Trophoblast cell (in vitro differentiated cells and primary cell): Measurements from ENCODE around the gene RAD51AP1.

Experiments
- DNase-seq, 2 donors: peaks; one replicate each; pipeline ENCODE4 v3.0.0-alpha.2; 2016
- H2AFZ ChIP-seq: 2 replicates; pipeline ENCODE4 v1.6.1; 2013; ENCODE audit warnings: low read length, moderate library complexity, mild to moderate bottlenecking; ENCODE audit not compliant: insufficient read depth, poor library complexity
- H2AK5ac ChIP-seq: 2 replicates; pipeline ENCODE4 v1.6.1; 2013; ENCODE audit warnings: mild to moderate bottlenecking, low read length
- H2BK120ac ChIP-seq: 2 replicates; pipeline ENCODE4 v1.6.1; 2013; ENCODE audit warnings: low read length, mild to moderate bottlenecking, moderate library complexity; ENCODE audit not compliant: insufficient read depth, poor library complexity
- H2BK12ac ChIP-seq: 2 replicates; pipeline ENCODE4 v1.6.1; 2013; ENCODE audit warnings: mild to moderate bottlenecking, low read length, moderate library complexity
- H2BK5ac ChIP-seq: 2 replicates; pipeline ENCODE4 v1.6.1; 2013; ENCODE audit warnings: low read length, low read depth, moderate library complexity, mild to moderate bottlenecking; ENCODE audit not compliant: poor library complexity
- H3K14ac ChIP-seq: 2 replicates; pipeline ENCODE4 v1.6.1; 2013; ENCODE audit warnings: mild to moderate bottlenecking, low read length
- H3K18ac ChIP-seq: 2 replicates; pipeline ENCODE4 v1.6.1; 2013; ENCODE audit warnings: mild to moderate bottlenecking, low read length
- H3K23ac ChIP-seq: 2 replicates; pipeline ENCODE4 v1.6.1; 2013; ENCODE audit warnings: low read length
- H3K27ac ChIP-seq: 2 replicates; pipeline ENCODE4 v1.5.1; 2013; ENCODE audit warnings: low read depth, mild to moderate bottlenecking, inconsistent platforms, low read length, moderate library complexity
- H3K27me3 ChIP-seq: 2 replicates; pipeline ENCODE4 v1.6.1; 2013; ENCODE audit warnings: inconsistent platforms, mild to moderate bottlenecking, low read length, moderate library complexity; ENCODE audit not compliant: insufficient read depth
- H3K36me3 ChIP-seq, 2 experiments: 1 replicate in 1 of 2; 2 replicates in 1 of 2; pipeline ENCODE4 v1.6.1; 2013; ENCODE audit warnings: low read length in 2 of 2, mild to moderate bottlenecking in 2 of 2, moderate library complexity in 1 of 2; ENCODE audit not compliant: insufficient read depth in 2 of 2, control insufficient read depth in 1 of 2
- H3K4ac ChIP-seq: 2 replicates; pipeline ENCODE4 v1.6.1; 2013; ENCODE audit warnings: low read depth, mild to moderate bottlenecking, low read length, moderate library complexity
- H3K4me1 ChIP-seq, 2 experiments: 1 replicate in 1 of 2; 2 replicates in 1 of 2; pipeline ENCODE4 v1.6.1; 2013; ENCODE audit warnings: low read length in 2 of 2, mild to moderate bottlenecking in 2 of 2, moderate library complexity in 1 of 2; ENCODE audit not compliant: insufficient read depth in 2 of 2, control insufficient read depth in 1 of 2
- H3K4me2 ChIP-seq: 2 replicates; pipeline ENCODE4 v1.6.1; 2013; ENCODE audit warnings: inconsistent platforms, mild to moderate bottlenecking, low read length, moderate library complexity
- H3K4me3 ChIP-seq: 2 replicates; pipeline ENCODE4 v1.5.1; 2013; ENCODE audit warnings: mild to moderate bottlenecking, low read depth, low read length, inconsistent platforms
- H3K79me1 ChIP-seq: one replicate; pipeline ENCODE4 v1.6.1; 2013; ENCODE audit warnings: low read length
- H3K79me2 ChIP-seq: 2 replicates; pipeline ENCODE4 v1.6.1; 2013; ENCODE audit warnings: low read length, mild to moderate bottlenecking; ENCODE audit not compliant: control insufficient read depth, insufficient read depth, poor library complexity
- H3K9ac ChIP-seq: 2 replicates; pipeline ENCODE4 v1.6.1; 2013; ENCODE audit warnings: mild to moderate bottlenecking, low read length
- H3K9me3 ChIP-seq: 2 replicates; pipeline ENCODE4 v1.6.1; 2013; ENCODE audit warnings: low read depth, mild to moderate bottlenecking, control low read depth, inconsistent platforms, low read length; ENCODE audit not compliant: insufficient read depth
- H4K12ac ChIP-seq: 2 replicates; pipeline ENCODE4 v1.6.1; 2013; ENCODE audit warnings: low read depth, mild to moderate bottlenecking, low read length, moderate library complexity
- H4K8ac ChIP-seq: 2 replicates; pipeline ENCODE4 v1.6.1; 2013; ENCODE audit warnings: low read depth, mild to moderate bottlenecking, low read length, moderate library complexity
- H4K91ac ChIP-seq: one replicate; pipeline ENCODE4 v1.6.1; 2013; ENCODE audit warnings: low read depth, mild to moderate bottlenecking, low read length, moderate library complexity
- WGBS: extraction: QIAGEN DNeasy Blood & Tissue Kit; methylation state at CpG from one replicate; pipeline ENCODE4 v1.1.7; 2013; ENCODE audit warnings: missing lambda C conversion rate; ENCODE audit not compliant: insufficient read length, insufficient coverage; ENCODE audit errors: extremely low coverage; 5-methylcytosine and 5-hydroxymethylcytosine counted together

RAD51AP1 gene

DNA sequence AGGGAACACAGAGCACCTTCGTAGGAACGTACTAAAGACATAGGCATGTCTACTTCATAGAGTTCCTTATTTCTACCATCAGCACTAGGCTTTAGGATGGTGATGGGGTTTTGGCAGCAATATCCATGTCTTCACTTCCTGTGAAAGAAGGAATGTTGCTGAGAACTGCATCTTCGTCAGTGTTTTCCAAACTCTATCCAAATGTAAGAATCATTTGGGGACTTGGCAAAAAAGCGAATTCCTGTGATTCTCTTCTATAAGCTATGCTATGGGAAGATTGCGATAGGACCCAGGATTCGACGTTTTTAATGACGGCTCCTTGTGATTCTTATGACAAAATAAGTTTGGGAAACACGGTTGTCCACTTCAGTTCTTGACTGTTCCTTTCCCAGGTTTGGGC lies 70.4 kb downstream of the RAD51AP1 start:
- H3K79me1 ChIP-seq: no peaks in the 10 kb centered on the region
- H3K4me1 ChIP-seq: no peaks in the 10 kb centered on the region
- H2BK5ac ChIP-seq: no peak overlapping the region
- H3K27ac ChIP-seq: no peak overlapping the region
- peaks cover 2 to 11% of the 10 kb centered on the region in 2 experiments for H3K36me3 ChIP-seq
- no peak for DNase-seq
- H3K9ac ChIP-seq: no peak overlapping the region
- H3K9me3 ChIP-seq: no peaks in the 10 kb centered on the region
- H2BK12ac ChIP-seq: no peak overlapping the region
- no peak overlapping the region for H3K14ac ChIP-seq
- H3K23ac ChIP-seq: no peak overlapping the region
- no peak overlapping the region for H4K12ac ChIP-seq
- WGBS: no CpG with 5 or more reads among the region's 9 CpGs
- no peak overlapping the region for H3K4me3 ChIP-seq
- no peak overlapping the region for H3K4ac ChIP-seq
- H4K8ac ChIP-seq: no peak overlapping the region
- H3K4me2 ChIP-seq: no peak overlapping the region
- no peak overlapping the region for H3K18ac ChIP-seq
- H2AK5ac ChIP-seq: no peak overlapping the region
- H3K27me3 ChIP-seq: no peaks in the 10 kb centered on the region
- H3K79me2 ChIP-seq: peaks cover 2% of the 10 kb centered on the region
- no peak overlapping the region for H2BK120ac ChIP-seq
- no peak overlapping the region for H4K91ac ChIP-seq
- no peak overlapping the region for H2AFZ ChIP-seq
